ENCODE data around the gene GNLY. TPM values are rescaled to one million over a fixed set of nuclear protein-coding genes. Genes with fewer than 3 reads are reported as not detected.

Gene GNLY
- total RNA-seq, 6 experiments from 2014 or later = 0.92 to 3.1 (median 1.6) TPM

DNA sequence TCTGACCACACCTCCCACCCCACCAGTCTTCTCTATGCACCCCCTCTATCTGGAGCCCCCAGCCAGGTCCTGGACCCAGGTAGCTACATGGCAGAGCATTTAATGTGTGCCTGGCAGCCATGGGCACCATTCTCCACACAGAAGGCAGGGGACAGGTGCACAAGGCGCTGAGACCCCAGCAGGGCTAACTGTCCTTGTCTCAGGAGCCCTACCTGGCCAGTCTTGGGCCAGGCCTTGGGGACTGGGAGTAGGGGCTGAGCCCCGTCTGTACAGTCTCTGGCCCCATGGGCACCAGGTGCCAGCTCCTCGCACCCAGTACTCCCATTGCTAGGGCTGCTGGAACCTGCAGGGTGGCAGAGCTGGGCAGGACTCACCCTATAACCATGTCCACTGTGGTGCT is 2.9 kb downstream of the GNLY start:
- Histone ChIP-seq H3K9me3 (no peaks in the 10 kb centered on the region), H3K4me3 (no peak overlapping the region), H3K36me3 (no peaks in the 10 kb centered on the region), H3K27me3 (no peaks in the 10 kb centered on the region), H3K4me1 (no peaks in the 10 kb centered on the region), H3K27ac (no peak overlapping the region)
- WGBS (ENCODE audit: insufficient coverage, low coverage, low lambda C conversion rate, missing lambda C conversion rate) = no CpG with 5 or more reads among the region's 3 CpGs
- intact Hi-C loops (cut with DNase I) = no loop called here
- no peak for TF ChIP-seq POLR2A (IDR thresholded peaks at IDR 0.05)
- TF ChIP-seq, protein P1, sequence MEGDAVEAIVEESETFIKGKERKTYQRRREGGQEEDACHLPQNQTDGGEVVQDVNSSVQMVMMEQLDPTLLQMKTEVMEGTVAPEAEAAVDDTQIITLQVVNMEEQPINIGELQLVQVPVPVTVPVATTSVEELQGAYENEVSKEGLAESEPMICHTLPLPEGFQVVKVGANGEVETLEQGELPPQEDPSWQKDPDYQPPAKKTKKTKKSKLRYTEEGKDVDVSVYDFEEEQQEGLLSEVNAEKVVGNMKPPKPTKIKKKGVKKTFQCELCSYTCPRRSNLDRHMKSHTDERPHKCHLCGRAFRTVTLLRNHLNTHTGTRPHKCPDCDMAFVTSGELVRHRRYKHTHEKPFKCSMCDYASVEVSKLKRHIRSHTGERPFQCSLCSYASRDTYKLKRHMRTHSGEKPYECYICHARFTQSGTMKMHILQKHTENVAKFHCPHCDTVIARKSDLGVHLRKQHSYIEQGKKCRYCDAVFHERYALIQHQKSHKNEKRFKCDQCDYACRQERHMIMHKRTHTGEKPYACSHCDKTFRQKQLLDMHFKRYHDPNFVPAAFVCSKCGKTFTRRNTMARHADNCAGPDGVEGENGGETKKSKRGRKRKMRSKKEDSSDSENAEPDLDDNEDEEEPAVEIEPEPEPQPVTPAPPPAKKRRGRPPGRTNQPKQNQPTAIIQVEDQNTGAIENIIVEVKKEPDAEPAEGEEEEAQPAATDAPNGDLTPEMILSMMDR (IDR thresholded peaks at IDR 0.05) = no peak
- DNase-seq = no peak
- peak in 1 of 4 donors; percentile 10 for ATAC-seq

DNA sequence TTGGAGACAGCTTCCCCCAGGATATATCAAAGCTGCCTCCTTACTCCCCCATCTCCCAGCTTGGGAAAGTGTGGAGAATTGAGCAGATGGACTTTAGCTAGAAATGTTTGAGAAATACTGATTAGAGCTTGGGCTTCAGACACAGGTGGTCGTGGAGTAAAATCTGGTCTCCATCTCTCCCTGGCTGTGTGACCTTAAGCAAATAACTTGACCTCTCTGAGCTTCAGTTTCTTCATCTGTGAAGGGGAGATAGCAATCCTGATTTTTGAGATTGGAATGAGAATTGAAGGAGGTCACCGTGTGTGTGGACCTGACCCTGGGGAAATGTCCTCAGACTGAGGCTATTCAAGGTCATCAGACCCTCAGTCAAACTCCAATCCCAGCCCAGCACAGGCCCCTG is 3.6 kb downstream of the GNLY start:
- Histone ChIP-seq H3K4me3 (no peak overlapping the region), H3K36me3 (no peaks in the 10 kb centered on the region), H3K9me3 (no peaks in the 10 kb centered on the region), H3K27me3 (no peaks in the 10 kb centered on the region), H3K27ac (no peak overlapping the region), H3K4me1 (no peaks in the 10 kb centered on the region)
- 40% methylated on average over 1 of the region's 2 CpGs for WGBS (ENCODE audit: insufficient coverage, low coverage, low lambda C conversion rate, missing lambda C conversion rate)
- no peak for DNase-seq
- no peak for TF ChIP-seq POLR2A (IDR thresholded peaks at IDR 0.05)
- TF ChIP-seq, protein P1 (IDR thresholded peaks at IDR 0.05) = no peak
- ATAC-seq = no peak
- intact Hi-C loops (cut with DNase I) = no loop called here

DNA sequence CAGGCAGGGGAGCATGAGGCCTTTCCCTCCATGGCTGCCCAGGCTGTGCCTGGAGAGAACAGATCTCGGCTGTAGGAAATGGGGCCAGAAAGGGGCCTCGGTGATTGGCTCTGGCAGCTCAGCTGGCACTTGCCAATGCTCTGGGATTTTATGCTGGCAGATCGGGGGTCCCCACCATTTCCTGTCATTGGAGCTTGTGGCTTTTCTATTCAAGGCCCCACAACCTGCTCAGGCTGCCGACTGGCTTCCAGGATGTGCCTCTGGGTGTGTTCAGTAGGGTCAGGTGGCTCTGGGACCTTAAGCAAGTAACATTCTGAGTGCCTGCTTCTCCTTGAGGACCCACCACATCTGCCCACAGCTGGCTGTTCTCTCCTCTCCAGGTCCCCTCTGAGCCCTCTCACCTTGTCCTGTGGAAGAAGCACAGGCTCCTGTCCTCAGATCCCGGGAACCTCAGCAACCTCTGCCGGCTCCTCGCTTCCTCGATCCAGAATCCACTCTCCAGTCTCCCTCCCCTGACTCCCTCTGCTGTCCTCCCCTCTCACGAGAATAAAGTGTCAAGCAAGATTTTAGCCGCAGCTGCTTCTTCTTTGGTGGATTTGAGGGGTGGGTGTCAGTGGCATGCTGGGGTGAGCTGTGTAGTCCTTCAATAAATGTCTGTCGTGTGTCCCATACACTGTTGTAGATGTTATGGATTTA is 4.2 kb downstream of the GNLY start:
- Histone ChIP-seq H3K4me1 (no peaks in the 10 kb centered on the region), H3K27me3 (no peaks in the 10 kb centered on the region), H3K9me3 (no peaks in the 10 kb centered on the region), H3K27ac (no peak overlapping the region), H3K4me3 (no peak overlapping the region), H3K36me3 (no peaks in the 10 kb centered on the region)
- TF ChIP-seq POLR2A (IDR thresholded peaks at IDR 0.05) = no peak
- TF ChIP-seq, protein P1 (IDR thresholded peaks at IDR 0.05) = no peak
- WGBS (ENCODE audit: insufficient coverage, low coverage, low lambda C conversion rate, missing lambda C conversion rate) = 40% methylated on average over 1 of the region's 11 CpGs
- intact Hi-C loops (cut with DNase I) = no loop called here
- DNase-seq (no peak), ATAC-seq (peak in 1 of 4 donors; percentile 12)

DNA sequence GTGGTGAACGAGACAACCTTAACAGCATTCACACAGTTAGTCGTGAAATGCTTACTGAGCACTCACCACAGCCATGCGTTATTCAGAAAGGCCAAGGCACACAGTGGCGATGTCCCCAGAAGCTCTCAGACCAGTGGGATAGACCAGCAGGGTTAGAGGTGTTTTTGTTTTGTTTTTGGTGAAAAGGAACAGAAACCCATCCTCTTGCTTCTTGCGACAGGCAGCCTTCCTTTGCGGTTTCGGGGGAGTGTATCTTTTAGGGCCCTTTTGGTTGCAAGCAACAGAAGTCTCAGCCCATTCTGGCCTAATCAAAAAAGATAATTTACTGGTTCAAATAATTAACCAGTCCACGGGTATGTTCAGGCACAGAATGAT is 4.7 kb downstream of the GNLY start:
- no peaks in the 10 kb centered on the region for H3K9me3 ChIP-seq
- H3K4me3 ChIP-seq = no peak overlapping the region
- ATAC-seq (no peak), DNase-seq (no peak)
- H3K27me3 ChIP-seq = no peaks in the 10 kb centered on the region
- 56% methylated on average over 6 of the region's 8 CpGs for WGBS (ENCODE audit: insufficient coverage, low coverage, low lambda C conversion rate, missing lambda C conversion rate)
- H3K4me1 ChIP-seq = peaks cover 0 to 3% (median 0%) of the 10 kb centered on the region in 4 donors
- TF ChIP-seq POLR2A (IDR thresholded peaks at IDR 0.05) = no peak
- TF ChIP-seq, protein P1 (IDR thresholded peaks at IDR 0.05) = no peak
- H3K36me3 ChIP-seq = no peaks in the 10 kb centered on the region
- H3K27ac ChIP-seq = no peak overlapping the region
- intact Hi-C loops (cut with DNase I) = no loop called here

Measured in right lobe of liver (tissue), 6 donors.